Eye (tissue), 1 donor: ENCODE data around the gene KHK.

Experiments used
- DNase-seq: peaks from one replicate; pipeline ENCODE4 v3.0.0-alpha.2; 2015

The KHK gene

DNA sequence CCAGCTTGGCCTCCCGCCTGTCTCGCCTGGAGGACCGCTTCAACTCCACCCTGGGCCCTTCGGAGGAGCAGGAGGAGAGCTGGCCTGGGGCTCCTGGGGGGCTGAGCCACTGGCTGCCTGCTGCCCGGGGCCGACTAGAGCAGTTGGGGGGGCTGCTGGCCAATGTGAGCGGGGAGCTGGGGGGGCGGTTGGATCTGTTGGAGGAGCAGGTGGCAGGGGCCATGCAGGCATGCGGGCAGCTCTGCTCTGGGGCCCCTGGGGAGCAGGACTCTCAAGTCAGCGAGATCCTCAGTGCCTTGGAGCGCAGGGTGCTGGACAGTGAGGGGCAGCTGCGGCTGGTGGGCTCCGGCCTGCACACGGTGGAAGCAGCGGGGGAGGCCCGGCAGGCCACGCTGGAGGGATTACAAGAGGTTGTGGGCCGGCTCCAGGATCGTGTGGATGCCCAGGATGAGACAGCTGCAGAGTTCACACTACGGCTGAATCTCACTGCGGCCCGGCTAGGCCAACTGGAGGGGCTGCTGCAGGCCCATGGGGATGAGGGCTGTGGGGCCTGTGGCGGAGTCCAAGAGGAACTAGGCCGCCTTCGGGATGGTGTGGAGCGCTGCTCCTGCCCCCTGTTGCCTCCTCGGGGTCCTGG lies 3.7 kb upstream of the KHK start:
- DNase-seq, result no peak

DNA sequence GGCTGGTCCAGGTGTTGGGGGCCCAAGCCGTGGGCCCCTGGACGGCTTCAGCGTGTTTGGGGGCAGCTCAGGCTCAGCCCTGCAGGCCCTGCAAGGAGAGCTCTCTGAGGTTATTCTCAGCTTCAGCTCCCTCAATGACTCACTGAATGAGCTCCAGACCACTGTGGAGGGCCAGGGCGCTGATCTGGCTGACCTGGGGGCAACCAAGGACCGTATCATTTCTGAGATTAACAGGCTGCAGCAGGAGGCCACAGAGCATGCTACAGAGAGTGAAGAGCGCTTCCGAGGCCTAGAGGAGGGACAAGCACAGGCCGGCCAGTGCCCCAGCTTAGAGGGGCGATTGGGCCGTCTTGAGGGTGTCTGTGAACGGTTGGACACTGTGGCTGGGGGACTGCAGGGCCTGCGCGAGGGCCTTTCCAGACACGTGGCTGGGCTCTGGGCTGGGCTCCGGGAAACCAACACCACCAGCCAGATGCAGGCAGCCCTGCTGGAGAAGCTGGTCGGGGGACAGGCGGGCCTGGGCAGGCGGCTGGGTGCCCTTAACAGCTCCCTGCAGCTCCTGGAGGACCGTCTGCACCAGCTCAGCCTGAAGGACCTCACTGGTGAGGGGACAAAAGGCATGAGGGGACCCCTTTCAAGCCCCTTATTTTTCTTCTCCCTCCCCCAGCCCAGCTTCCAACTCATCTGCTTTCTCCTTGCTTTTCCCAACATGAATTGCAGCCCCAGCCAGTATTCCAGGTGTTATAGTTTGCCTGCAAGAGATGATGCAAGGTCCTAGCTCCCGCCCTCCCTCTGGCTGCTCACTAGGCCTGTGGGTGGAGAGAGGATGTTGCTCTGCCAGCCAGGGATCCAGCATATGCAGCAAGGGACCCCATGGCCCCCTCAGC lies 2.9 kb upstream of the KHK start:
- no peak for DNase-seq

DNA sequence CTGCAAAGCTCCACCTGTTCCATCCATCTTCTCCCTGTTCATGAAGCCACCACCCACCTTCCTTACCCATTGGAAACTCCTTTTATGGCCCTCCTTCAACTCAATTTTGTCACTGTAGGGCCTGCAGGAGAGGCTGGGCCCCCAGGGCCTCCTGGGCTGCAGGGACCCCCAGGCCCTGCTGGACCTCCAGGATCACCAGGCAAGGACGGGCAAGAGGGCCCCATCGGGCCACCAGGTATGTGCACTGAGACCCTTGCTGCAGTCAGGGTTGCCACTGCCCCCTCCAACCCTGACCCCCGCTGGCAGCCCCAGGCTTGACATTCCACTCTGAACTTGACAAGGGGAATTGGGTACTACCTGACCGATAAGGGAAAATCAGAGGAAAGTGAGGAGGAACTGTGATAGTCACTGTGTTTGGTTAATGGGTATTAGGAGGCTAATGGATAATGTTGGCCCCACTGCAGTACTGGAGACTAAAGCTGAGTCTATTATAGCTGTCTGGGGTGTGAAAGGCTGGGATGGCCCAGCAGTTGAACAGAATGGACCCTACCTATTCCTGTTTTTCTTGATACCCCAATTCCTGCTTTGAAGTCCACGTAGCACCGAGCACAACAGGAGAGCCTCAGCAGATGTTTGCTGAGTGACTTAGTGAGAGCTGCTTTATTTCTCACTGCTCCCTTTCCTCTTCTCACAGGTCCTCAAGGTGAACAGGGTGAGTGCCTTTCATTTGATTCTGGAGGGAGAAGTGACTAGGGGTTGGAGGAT lies 2.1 kb upstream of the KHK start:
- no peak for DNase-seq

DNA sequence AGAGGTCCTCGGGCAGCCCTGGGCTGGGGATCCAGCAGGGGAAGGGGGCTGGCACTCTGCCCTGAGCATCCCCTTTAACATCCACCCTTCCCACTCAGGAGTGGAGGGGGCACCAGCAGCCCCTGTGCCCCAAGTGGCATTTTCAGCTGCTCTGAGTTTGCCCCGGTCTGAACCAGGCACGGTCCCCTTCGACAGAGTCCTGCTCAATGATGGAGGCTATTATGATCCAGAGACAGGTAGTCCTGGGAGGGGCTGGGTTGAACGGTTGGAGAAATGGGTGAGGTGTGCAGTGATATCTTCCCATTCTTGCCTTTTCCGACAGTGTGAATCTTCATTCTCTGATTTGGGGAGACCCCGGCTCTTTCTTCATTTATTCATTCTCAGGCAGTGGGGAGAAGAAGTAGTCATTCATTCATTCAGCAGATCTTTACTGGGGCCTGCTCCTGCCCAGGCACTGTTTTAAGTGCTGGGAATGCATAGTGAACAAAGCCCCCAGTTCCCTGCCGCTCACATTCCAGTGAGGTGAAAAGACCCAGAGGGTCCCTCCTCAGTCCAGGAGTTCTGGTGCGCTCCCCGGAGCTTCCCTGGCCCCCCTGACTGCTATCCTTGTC lies 1.4 kb upstream of the KHK start:
- no peak for DNase-seq

DNA sequence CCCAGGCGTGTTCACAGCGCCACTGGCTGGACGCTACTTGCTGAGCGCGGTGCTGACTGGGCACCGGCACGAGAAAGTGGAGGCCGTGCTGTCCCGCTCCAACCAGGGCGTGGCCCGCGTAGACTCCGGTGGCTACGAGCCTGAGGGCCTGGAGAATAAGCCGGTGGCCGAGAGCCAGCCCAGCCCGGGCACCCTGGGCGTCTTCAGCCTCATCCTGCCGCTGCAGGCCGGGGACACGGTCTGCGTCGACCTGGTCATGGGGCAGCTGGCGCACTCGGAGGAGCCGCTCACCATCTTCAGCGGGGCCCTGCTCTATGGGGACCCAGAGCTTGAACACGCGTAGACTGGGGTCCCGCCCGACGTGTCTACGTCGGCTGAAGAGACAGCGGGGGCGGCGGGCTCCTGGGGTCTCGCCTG lies 891 bp upstream of the KHK start:
- DNase-seq, result peak; percentile 75

DNA sequence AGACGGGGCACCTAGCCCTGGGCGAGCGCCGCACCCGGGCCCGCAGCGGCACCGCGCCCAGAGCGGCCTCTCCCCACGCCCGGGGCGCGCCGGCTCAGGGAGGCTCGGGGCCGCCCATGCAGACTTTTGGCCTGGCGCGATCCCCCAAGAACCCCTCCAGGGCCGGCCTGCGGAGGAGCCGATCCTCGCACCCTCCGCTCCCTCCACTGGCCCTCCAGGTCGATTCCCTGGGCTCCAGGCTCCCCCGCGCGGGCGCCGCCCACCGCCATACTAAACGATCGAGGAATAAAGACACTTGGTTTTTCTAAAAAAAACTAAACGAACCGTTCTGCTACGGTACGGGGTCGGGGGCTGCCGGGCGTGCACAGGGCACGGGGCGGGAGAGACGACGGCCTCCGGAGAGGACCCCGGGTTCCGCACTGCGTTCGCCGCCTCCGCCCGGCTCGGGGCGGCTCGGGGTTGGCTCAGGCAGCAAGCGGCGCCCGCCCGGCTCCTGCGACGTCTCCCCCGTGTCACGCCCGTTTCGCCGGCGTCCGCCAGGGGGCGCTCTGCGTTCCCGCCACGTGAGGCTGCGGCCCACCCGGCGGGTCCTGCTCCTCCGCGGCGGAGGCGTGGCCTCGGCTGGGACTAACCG lies 365 bp upstream of the KHK start:
- peak; percentile 98 for DNase-seq

DNA sequence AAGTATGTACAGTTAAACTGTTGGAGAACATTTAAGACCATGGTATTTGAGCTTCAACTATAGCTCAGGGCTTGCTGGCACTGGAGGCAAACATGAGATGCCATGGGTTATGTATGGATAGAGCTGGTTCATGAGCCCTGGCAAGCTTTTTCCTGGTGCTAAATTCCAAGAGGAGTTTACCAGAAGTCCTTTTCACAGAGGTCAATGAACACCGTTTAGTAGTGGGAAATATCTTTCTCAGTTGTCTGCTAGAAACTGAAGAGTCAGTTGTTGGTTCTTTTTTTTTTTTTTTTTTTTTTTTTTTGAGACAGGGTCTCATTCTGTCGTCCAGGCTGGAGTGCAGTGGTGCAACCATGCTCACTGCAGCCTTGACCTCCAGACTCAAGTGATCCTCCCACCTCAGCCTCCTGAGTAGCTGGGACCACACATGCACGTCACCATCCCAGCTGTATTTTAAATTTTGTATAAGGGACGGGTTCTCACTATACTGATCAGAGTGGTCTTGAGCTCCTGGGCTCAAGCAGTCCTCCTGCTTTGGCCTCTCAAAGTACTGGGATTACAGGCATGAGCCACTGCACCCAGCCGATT lies 1.3 kb downstream of the KHK start:
- no peak for DNase-seq

DNA sequence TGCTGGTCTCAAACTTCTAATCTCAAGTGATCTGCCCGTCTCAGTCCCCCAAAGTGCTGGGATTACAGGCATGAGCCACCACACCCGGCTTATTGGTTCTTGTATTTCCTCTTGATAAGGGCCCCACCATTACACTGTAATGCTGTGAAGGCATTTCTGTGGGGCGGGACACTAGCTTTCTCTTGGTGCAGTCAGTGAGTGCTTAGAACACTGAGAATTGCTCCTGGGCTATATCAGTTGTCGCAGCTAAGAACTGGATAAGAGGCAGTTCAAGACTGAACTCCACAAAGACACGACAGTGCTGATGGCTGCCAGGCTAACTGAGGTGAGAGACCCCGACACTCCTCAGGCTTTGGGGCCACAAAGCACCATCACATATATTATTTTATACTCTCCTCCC lies 2.1 kb downstream of the KHK start:
- no peak for DNase-seq

DNA sequence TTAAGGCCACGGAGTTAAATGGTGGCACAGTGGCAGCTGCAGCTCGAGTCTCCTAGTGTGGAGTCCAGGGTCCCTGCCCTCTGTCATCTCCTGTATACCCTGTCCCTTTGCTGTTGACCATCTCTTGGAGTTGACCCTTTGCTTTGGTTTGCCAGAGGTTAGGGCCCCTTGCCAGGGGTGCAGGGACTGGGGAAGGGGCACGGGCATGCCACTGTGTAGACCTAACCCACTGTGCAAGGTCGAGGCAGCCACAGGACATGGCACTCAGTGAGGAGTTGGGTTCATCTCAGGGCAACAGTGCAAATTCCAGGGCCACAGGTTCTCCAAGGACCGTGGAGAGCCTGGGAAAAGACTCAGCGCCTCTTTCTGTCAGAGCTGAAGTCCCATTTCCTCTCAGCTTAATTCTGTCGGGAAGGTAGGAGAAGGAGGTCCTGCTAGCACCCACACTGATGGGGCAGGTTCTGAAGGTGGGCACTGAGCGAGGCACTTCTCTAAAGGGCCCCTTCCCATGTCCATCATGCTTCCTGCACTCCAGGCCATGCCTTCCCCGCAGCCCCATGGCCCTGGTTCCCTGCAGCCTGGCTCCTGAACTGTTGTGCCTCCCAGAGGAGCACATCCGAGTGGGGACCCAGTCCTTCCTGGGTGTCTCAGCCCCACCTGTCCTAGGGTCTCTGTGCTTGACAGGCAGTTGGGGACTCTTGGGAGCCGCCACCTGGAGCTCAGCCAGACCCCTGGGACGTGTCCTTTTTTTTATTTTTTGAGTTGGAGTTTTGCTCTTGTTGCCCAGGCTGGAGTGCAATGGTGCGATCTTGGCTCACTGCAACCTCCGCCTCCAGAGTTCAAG lies 2.8 kb downstream of the KHK start:
- no peak for DNase-seq

DNA sequence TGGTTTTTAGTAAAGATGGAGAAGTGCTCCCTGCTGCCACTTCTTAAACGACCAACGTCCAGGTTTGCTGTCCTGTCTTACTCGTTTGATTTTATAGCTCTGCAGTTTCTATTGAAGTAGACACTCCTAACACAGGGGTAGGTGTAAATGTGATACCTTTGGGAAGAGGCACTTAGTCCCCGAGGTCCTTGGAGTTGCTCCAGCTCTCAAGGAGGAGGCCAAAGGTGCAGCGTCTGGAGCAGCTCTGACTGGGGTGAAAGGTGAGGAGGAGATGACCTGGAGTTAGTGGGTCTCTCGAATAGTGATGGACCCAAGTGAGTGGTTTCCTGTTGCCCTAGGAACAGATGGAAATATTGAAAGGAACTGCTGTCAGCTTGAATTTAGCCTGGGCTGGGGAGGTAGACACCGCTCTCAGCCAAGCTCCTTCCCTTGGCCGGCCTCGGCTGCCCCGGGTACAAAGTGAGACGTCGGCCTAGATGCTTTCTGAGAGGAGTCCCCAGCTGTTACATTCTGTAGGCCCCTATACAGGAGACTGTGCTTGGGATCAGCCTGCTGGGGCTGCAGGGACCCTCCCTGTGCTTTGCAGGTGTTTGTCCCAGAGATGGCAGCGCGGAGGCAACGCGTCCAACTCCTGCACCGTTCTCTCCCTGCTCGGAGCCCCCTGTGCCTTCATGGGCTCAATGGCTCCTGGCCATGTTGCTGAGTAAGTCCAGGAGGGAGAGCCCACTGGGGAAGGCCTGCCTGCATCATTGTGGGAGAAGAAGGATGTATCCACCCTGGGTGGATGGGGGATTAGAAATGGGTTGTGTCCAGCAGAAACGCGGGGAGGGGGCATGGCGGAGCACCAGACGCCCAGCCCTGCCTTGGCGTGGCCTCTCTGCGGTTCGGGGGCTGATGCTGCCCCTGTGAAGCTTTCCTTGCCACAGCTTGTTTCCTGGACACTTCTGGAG lies 5.4 kb downstream of the KHK start:
- no peak for DNase-seq

DNA sequence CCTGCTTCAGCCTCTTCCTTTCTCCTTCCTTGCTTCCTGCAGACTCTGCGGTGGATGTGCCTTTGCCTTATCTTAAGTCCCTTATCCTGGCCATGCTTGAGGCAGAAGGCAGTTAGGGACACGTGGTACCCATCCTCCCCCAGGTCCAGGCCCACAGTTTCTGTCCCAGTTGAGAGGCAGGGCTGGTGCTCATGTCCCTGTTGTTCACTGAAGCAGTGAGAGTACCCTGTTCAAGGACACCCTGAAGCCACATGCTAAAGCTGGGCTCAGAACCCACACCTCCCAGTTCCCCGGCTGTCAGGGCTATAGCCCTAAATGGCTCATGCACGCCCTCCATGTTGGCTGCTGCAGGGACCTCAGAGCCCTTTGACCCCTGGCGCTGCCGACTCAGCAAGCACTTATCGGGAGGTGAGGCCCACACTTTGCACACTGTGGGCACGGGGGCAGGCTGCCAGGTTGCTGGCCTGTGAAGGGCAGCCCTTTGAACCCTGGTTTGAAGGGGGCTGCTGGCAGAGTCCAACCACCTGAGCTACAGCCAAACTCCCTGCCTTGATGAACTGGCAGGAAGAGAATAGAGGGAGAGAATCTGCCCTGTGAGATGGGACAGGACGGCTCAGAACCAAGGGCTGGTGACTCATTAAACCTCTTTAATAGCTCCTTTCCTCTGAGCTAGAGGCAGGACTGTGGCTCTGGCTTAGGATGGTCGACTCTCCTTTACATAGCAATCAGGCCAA lies 6.3 kb downstream of the KHK start:
- no peak for DNase-seq

DNA sequence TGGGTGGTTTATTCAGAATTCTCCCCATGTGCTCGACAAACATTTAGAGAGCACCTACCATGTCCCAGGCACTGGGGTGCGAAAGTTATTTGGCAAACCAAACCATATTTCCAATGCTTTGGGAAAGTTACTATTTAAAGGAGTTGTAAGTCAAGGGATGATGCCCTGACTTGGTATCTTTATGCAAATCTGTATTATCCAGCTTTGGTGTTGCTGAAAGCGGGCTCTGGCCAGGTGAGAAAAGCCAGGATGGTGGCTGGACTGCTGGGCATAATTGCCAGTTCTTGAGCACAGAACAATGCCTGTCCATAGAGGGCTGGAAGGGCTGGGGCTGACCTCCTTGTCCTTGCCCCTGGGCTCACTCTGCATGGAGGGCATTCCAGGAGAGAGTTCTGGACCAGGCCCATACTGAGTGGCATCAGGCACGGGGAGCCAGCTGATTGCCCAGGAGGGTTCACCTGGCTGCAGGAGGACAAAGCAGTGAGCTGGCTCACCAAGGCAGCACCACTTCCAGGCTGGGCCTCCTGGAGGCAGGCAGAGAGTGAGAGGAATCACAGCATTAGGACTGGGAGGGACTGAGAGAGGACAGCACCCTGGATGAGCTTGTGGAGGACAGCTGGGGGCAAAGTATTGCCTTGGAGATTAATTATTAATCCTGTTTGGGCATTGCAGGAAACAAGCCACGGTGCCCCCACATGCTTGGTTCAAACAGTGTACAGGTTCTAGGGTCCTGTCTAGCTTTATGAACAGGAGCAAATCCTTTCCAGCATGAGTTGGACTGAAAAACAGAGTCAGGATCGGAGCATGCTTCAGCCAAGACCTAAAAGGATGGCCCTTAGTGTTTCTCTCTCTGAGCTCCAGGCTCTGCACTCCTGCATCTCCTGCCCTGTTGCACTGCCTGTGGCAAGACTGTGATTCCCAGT lies 7.1 kb downstream of the KHK start:
- DNase-seq, result no peak

DNA sequence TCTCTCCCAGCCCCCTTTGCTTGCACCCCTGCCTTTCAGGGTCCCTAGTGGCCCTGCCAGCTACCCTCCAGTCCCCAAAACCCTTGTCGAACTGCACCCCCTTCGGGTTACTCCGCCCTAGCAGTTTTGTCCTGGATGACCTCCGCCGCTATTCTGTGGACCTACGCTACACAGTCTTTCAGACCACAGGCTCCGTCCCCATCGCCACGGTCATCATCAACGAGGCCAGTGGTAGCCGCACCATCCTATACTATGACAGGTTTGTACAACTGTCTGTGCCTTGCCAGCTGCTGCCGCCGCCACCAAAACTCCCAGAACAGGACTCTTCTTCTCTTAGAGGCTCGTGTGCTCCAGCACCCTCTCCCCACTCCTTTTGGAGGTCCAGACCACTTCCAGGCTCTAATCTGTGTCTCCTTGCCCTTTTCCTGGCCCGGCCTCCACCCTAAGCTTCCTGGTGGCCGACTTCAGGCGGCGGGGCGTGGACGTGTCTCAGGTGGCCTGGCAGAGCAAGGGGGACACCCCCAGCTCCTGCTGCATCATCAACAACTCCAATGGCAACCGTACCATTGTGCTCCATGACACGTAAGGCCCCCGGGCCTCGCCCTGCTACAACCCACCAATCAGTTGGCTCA lies 7.9 kb downstream of the KHK start:
- no peak for DNase-seq

DNA sequence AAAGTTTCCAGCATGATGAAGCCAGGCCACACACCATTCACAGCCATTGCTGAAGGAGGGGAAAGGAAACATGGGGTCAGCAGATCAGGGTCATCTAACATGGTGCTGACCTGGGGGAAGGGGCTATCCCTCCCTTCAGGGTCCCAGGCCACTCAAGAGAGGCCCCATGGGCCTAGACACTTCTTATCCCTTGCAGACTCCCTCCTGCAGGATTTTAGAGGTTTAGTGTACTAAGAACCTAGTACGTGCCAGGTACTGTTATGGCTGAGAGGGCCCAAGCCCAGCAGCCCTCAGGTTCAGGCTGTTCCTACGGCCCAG lies 8.8 kb downstream of the KHK start:
- DNase-seq, result no peak

DNA sequence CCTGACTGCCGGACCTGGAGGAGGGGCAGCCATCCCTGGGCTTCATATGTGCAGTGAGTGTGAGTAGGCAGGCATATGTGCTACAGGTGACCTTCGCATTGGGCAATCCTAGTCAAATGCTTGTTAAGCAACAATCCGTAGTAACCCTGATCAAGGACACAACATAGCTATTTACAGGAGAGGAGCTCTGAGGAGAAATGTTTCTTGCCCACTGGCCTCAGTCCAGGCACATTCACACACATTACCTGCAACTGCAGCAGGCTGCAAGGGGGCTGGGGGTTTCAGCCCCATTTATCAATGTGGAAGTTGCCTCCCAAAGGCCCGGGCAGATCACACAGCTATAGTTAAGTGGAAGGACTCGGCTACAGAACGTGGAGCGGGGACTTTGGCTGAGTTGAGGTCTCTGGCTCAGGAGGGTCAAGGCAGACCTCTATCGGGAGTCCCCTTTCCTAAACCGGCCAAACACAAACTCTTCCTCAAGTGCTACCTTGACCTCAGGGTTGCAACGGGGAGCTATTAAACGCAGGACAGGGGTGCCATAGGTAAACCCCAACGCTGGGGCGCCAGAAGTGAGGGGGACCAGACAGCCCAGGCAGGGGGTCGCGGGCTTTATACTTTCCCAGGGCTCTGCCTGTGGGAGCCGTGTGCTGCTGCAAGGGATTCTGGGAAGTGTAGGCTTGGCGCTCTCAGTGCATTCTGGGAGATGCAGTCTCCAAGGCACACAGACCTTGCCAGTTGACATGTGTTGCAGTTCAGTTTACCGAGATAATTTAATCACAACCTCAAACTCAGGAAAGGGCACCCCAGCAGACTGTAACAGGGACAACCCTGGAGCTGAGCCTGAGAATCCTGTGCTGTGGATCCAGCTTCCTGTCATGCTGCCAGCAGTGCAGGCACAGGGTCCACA lies 9.4 kb downstream of the KHK start:
- peak; percentile 90 for DNase-seq

DNA sequence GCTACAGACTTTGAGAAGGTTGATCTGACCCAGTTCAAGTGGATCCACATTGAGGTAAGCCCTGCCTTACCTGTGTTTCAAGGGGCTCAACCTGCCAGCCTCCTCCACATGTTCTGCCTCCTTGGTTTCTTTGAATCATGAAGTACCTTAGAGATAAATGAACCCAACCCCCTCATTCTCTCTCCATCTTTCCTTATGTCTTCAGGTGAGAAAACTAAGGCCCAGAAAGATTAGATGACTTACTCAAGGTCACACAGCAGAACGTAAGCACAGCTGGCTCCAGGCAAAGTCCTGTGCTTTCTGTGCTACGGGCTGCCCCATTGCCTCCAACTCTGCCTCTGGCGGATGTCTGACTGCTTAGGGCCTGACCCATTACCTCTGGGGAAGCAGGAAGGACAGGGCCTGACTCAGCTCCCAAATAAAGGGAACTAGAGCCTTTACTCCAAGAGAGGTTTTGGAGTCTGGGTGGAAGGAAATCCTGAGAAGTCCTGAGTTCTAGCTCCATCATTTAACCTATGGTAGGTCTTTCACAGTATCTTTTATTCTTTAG lies 10.3 kb downstream of the KHK start:
- DNase-seq, result no peak

DNA sequence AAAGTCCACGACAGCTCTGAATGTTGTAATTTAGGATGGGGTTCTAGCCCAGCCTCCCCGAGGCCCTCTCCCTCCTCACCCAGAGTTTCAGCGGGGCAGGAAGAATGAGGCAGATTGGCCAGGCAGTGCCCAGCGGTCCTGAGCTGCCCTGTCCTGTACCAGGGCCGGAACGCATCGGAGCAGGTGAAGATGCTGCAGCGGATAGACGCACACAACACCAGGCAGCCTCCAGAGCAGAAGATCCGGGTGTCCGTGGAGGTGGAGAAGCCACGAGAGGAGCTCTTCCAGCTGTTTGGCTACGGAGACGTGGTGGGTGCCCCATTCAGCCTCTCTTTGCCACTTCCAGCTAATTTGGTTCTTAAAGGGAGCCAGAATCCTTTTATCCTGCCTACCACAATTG lies 10.8 kb downstream of the KHK start:
- no peak for DNase-seq
